ENCODE measurements around the gene HDAC9.
"Not testable (repeated sequence)": the region's sequence is repeated elsewhere in the genome, so short reads cannot be mapped to it uniquely, and the experiment has no call there.

Gene HDAC9

DNA sequence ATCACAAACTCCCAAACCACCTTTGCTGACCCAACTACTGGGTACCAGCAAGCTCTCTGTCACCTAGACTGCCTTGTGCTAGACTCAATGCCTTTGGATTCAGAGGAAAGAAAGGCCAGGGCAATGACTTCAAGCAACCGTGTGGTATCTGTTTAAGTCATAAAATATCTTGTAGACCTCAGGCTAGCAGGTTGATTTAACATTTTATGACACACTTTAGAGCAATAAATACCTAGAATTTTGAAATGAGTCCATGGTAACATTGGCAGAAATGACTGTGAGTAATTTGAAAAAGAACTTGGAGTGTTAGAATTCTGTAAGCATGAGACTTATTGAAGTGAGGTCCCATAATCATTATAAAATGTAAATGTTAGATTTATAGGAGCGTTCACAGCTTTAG, 534.7 kb downstream of the HDAC9 start:
- no peak for DNase-seq (ENCODE audit: low spot score)

GRCh38 chr7:19032942-19033341, 537.4 kb downstream of the HDAC9 start:
- not testable (repeated sequence) for DNase-seq (ENCODE audit: low spot score)

- peak; percentile 21 for DNase-seq (ENCODE audit: low spot score)
These were observed 556.3 kb downstream of the HDAC9 start for GRCh38 chr7:19051767-19052375.

Data from GM03348 (cell line).